Panc1 (cell line): Measurements from ENCODE around the gene ZNF552. TPM values are rescaled to one million over a fixed set of nuclear protein-coding genes. Genes with fewer than 3 reads are reported as not detected.
"Not testable (repeated sequence)": the region's sequence is repeated elsewhere in the genome, so short reads cannot be mapped to it uniquely, and the experiment has no call there.

ENCODE experiments used
- ATAC-seq: fragments of 200-7000 bp; cut with Tn5 transposase; 2 replicates; pipeline ENCODE4 v1.9.1; 2020; ENCODE audit warnings: mild to moderate bottlenecking, moderate library complexity
- BruUV-seq: library from RNA; stranded (reverse); fragments of 400-500 nt; replicated peaks from 2 replicates; lab custom pipeline; 2021; lab: Mats Ljungman, UMichigan
- CTCF ChIA-PET: fragments of 300-600 bp; sonication (Branson Sonifier 250); formaldehyde crosslinking; loops from one replicate; lab custom pipeline; 2022; ENCODE audit warnings: antibody characterized with exemption; lab: Charles Lee
- POLR2A ChIA-PET: fragments of 300-600 bp; sonication (Branson Sonifier 250); formaldehyde crosslinking; loops from one replicate; lab custom pipeline; 2022; ENCODE audit warnings: antibody characterized with exemption; lab: Charles Lee
- DNase-seq: peaks from one replicate; pipeline ENCODE4 v3.0.0-alpha.2; 2010; ENCODE audit warnings: low read depth, low spot score
- H3K27ac ChIP-seq: 2 replicates; pipeline ENCODE4 v1.5.1; 2011; ENCODE audit warnings: mild to moderate bottlenecking, low read length, inconsistent platforms
- H3K27me3 ChIP-seq: fragments of 200-500 bp; sonication (Bioruptor generic); 2 replicates; pipeline ENCODE4 v1.6.0; 2014; ENCODE audit warnings: low read length, inconsistent platforms; ENCODE audit not compliant: control insufficient read depth, insufficient read depth
- H3K36me3 ChIP-seq: fragments of 200-500 bp; sonication (Bioruptor generic); 2 replicates; pipeline ENCODE4 v1.5.1; 2014; ENCODE audit warnings: inconsistent platforms, mild to moderate bottlenecking, low read length, moderate library complexity; ENCODE audit not compliant: control insufficient read depth, insufficient read depth
- H3K4me1 ChIP-seq: 2 replicates; pipeline ENCODE4 v1.5.1; 2011; ENCODE audit warnings: inconsistent platforms, mild to moderate bottlenecking, low read length, moderate library complexity; ENCODE audit not compliant: control insufficient read depth, insufficient read depth
- H3K4me3 ChIP-seq, 2 experiments: 2 replicates each; pipeline ENCODE4 v1.5.1; 2011 to 2012; ENCODE audit warnings: low read depth in 2 of 2, low read length in 2 of 2, mild to moderate bottlenecking in 2 of 2, inconsistent platforms in 1 of 2, moderate library complexity in 1 of 2
- H3K9me3 ChIP-seq: fragments of 200-500 bp; sonication (Bioruptor generic); 2 replicates; pipeline ENCODE4 v1.5.1; 2014; ENCODE audit warnings: low read depth, mild to moderate bottlenecking, inconsistent platforms, low read length, moderate library complexity; ENCODE audit not compliant: control insufficient read depth, insufficient read depth
- CTCF ChIP-seq: fragments of 450-650 bp; IDR thresholded peaks from 2 replicates; pipeline ENCODE4 v1.5.1; 2017; ENCODE audit warnings: mild to moderate bottlenecking
- POLR2AphosphoS5 ChIP-seq: IDR thresholded peaks from 2 replicates; pipeline ENCODE4 v1.6.1; 2012; ENCODE audit warnings: mild to moderate bottlenecking, low read depth, low read length, moderate library complexity
- REST ChIP-seq, 2 experiments: IDR thresholded peaks; 2 replicates each; pipeline ENCODE4 v1.6.1; 2011 to 2012; ENCODE audit warnings: low read depth in 2 of 2, control low read depth in 1 of 2, low read length in 1 of 2, mild to moderate bottlenecking in 1 of 2, moderate library complexity in 1 of 2; ENCODE audit not compliant: insufficient read depth in 1 of 2
- SIN3A ChIP-seq: IDR thresholded peaks from 2 replicates; pipeline ENCODE4 v1.6.1; 2012; ENCODE audit warnings: low read depth, mild to moderate bottlenecking, low read length, moderate library complexity, borderline replicate concordance; ENCODE audit not compliant: insufficient read depth
- TCF7L2 ChIP-seq: IDR thresholded peaks from 2 replicates; pipeline ENCODE4 v1.6.1; 2011; ENCODE audit warnings: mild to moderate bottlenecking, low read depth, low read length, inconsistent platforms
- in situ Hi-C: cut with HindIII; loops from 2 replicates; pipeline ENCODE4 v1.10.0; 2016; ENCODE audit warnings: low sequenced_read_pairs, low pct_unique_long_range_greater_than_20kb
- intact Hi-C: fragments of 100-400 bp; cut with micrococcal nuclease; formaldehyde crosslinking; loops from one replicate; pipeline ENCODE4 v1.10.0; 2022; ENCODE audit not compliant: unreplicated experiment
- total RNA-seq: library from RNA; stranded (reverse); gene quantifications from one replicate; pipeline ENCODE4 v1.2.1, GENCODE V29; 2021; ENCODE audit not compliant: unreplicated experiment

The ZNF552 gene
- total RNA-seq, 1 experiment from 2014 or later, result 7.5 TPM

- DNase-seq (no peak), ATAC-seq (no peak)
- in situ Hi-C loops (no loop called here), intact Hi-C loops (no loop called here)
- POLR2A ChIA-PET, result no interaction called here
- H3K27me3 ChIP-seq, result no peaks in the 10 kb centered on the region
- CTCF ChIA-PET, result no interaction called here
- no peak for TF ChIP-seq CTCF
- TF ChIP-seq POLR2AphosphoS5, result no peak
- TF ChIP-seq TCF7L2, result no peak
- TF ChIP-seq REST (IDR thresholded peaks at IDR 0.05; ENCODE audit: insufficient read depth in 1 of 2, low read depth in 2 of 2, low read length in 1 of 2), result no peak
- no peak for TF ChIP-seq SIN3A
- H3K4me3 ChIP-seq, result no peak overlapping the region
- H3K36me3 ChIP-seq, result no peaks in the 10 kb centered on the region
- H3K27ac ChIP-seq, result no peak overlapping the region
- H3K9me3 ChIP-seq, result no peaks in the 10 kb centered on the region
- H3K4me1 ChIP-seq, result peaks cover 4% of the 10 kb centered on the region; the same call in 1 of the 2 replicates
- BruUV-seq, result no TSS peak
Observed at GRCh38 chr19:57825511-57825910, 10.8 kb upstream of the ZNF552 start.

- H3K9me3 ChIP-seq, BruUV-seq, H3K36me3 ChIP-seq, H3K4me3 ChIP-seq, POLR2A ChIA-PET, DNase-seq, CTCF ChIA-PET, ATAC-seq, H3K27ac ChIP-seq, in situ Hi-C loops, H3K27me3 ChIP-seq, H3K4me1 ChIP-seq: not testable (repeated sequence)
- intact Hi-C loops, result loop anchor here (5.0 kb wide), 1 partner anchor 194 kb away; no protein-coding TSS in a partner anchor
Observed at GRCh38 chr19:57823608-57824007, 8.9 kb upstream of the ZNF552 start.

GRCh38 chr19:57823155-57823554 is 8.4 kb upstream of the ZNF552 start:
- H3K9me3 ChIP-seq, DNase-seq, ATAC-seq, in situ Hi-C loops, H3K4me3 ChIP-seq, POLR2A ChIA-PET, H3K36me3 ChIP-seq, H3K27ac ChIP-seq, CTCF ChIA-PET, BruUV-seq, H3K4me1 ChIP-seq, H3K27me3 ChIP-seq: not testable (repeated sequence)
- intact Hi-C loops, result loop anchor here (5.0 kb wide), 1 partner anchor 194 kb away; no protein-coding TSS in a partner anchor

GRCh38 chr19:57821501-57821900 is 6.8 kb upstream of the ZNF552 start:
- H3K4me1 ChIP-seq, POLR2A ChIA-PET, H3K9me3 ChIP-seq, H3K27me3 ChIP-seq, H3K36me3 ChIP-seq, DNase-seq, ATAC-seq, H3K4me3 ChIP-seq, BruUV-seq, H3K27ac ChIP-seq, in situ Hi-C loops: not testable (repeated sequence)
- CTCF ChIA-PET, result interaction anchor here (0.6 kb wide), 1 partner anchor 692 kb away, joined by 5 read pairs; no protein-coding TSS in a partner anchor
- intact Hi-C loops, result loop anchor here (5.0 kb wide), 1 partner anchor 196 kb away; no protein-coding TSS in a partner anchor

- TSS peak; percentile 67 for BruUV-seq
- H3K27me3 ChIP-seq, POLR2A ChIA-PET, in situ Hi-C loops, H3K4me1 ChIP-seq, DNase-seq, H3K9me3 ChIP-seq, ATAC-seq, H3K36me3 ChIP-seq: not testable (repeated sequence)
- intact Hi-C loops, result loop anchor here (5.0 kb wide), 1 partner anchor 196 kb away; no protein-coding TSS in a partner anchor
- CTCF ChIA-PET, result interaction anchor here (0.6 kb wide), 1 partner anchor 692 kb away, joined by 5 read pairs; no protein-coding TSS in a partner anchor
- peak overlapping the region in 1 of 2 experiments; percentile 92; a peak in 3 of 4 replicates for H3K4me3 ChIP-seq
- peak overlapping the region; percentile 92; the same call in 1 of the 2 replicates for H3K27ac ChIP-seq
Observed at GRCh38 chr19:57821095-57821494, 6.4 kb upstream of the ZNF552 start.
